Measurements from ENCODE around the gene SOHLH1.

- TF ChIP-seq, protein P1, sequence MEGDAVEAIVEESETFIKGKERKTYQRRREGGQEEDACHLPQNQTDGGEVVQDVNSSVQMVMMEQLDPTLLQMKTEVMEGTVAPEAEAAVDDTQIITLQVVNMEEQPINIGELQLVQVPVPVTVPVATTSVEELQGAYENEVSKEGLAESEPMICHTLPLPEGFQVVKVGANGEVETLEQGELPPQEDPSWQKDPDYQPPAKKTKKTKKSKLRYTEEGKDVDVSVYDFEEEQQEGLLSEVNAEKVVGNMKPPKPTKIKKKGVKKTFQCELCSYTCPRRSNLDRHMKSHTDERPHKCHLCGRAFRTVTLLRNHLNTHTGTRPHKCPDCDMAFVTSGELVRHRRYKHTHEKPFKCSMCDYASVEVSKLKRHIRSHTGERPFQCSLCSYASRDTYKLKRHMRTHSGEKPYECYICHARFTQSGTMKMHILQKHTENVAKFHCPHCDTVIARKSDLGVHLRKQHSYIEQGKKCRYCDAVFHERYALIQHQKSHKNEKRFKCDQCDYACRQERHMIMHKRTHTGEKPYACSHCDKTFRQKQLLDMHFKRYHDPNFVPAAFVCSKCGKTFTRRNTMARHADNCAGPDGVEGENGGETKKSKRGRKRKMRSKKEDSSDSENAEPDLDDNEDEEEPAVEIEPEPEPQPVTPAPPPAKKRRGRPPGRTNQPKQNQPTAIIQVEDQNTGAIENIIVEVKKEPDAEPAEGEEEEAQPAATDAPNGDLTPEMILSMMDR (IDR thresholded peaks at IDR 0.05): no peak
- TF ChIP-seq EP300 (IDR thresholded peaks at IDR 0.05): no peak
Measured at GRCh38 chr9:135670721-135671590, 28.3 kb downstream of the SOHLH1 start.

Data from esophagus muscularis mucosa (tissue), 3 donors.